NCI-H2196 treated with DMSO at 0.1 percent for 48 hours (cell line): Measurements from ENCODE around the gene PRX.
"Not testable (repeated sequence)": the region's sequence is repeated elsewhere in the genome, so short reads cannot be mapped to it uniquely, and the experiment has no call there.

Experiments
- DNase-seq: peaks from one replicate; lab custom pipeline; 2025; ENCODE audit not compliant: unreplicated experiment; lab: John Stamatoyannopoulos, UW

Gene PRX

GRCh38 chr19:40413291-40413845 lies at the start of gene PRX:
TSS of gene PRX (minus strand) at chr19:40413378. CDS start at chr19:40407932, 5,446 bp downstream.
- no peak for DNase-seq

DNA sequence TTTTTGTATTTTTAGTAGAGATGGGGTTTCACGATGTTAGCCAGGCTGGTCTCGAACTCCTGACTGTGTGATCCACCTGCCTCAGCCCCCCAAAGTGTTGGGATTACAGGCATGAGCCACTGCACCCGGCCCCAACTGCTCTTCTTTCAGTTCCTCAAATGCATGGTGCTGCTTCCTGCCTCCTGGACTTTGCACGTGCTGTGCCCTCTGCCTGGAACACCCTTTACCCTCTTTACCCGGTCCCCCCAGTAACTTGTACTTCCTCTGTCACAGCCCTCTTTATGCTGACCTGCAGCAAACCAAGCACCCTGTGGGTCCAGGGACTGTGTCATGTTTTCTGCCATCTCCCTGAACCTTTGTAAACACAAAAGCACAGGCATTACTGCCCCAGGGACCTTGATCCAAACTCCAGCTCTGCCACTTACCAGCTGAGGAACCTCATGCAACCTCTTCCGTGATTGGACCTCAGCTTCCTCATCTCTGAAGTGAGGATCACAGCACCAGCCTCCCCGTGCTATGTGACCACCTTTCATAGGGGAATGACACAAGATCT lies 48.6 kb upstream of the PRX start:
- DNase-seq: no peak

DNA sequence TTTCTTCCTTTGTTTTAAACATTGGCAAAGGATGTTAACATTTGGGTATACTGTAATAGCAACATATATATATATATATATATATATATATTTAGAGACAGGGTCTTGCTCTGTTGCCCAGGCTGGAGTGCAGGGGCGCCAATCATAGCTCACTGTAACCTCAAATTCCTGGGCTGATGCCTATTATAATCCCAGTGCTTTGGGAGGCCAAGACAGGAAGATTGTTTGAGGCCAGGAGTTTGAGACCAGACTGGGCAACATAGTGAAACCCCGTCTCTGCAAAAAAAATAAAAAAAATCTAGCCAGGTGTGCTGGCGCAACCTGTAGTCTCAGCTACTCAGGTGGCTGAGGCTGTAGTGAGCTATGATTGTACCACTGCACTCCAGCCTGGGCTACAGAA lies 47.0 kb upstream of the PRX start:
- no peak for DNase-seq

DNA sequence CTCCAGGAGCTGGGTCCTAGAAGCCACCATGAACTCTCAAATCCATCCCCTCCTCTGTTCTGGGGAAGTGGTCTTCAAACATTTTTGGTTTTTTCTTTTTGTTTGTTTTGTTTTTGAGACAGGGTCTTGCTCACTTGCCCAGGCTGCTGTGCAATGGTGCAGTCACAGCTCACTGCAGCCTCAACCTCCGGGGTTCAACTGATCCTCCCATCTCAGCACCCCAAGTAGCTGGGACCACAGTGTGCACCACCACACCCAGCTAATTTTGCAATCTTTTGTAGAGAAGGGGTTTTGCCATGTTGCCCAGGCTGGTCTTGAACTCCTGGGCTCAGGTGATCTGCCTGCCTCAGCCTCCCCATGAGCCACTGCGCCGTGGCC lies 45.4 kb upstream of the PRX start:
- DNase-seq: no peak

DNA sequence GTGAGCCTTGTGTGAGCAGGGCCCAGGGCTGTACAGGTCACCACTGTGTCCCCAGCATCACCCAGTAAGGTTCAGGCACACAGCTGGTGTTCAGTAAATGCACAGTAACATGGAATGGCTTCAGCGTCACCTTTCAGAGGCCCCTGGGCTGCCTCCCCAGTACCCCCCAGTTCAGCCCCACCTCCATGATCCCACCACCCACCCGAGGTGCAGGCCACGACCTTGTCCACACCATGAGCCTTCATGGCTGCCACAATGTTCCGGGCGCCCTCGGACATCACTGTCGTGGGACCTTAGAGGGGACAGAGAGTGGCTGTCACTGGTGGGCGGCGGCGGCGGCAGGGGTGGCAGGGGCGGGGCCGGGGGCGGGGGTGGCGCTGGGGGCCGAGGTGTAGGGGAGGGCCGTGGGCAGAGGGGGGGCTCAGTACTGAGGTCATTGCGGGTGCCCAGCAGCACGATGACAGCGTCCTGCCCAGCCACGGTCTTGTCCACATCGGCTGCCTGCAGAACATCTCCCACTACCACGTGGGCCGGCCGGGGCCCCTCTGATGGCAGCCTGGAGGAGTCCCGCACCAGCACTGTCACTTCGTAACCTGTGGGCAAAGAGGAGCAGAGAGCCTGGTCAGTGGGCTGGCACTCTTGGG lies 44.9 kb upstream of the PRX start:
- DNase-seq: no peak

DNA sequence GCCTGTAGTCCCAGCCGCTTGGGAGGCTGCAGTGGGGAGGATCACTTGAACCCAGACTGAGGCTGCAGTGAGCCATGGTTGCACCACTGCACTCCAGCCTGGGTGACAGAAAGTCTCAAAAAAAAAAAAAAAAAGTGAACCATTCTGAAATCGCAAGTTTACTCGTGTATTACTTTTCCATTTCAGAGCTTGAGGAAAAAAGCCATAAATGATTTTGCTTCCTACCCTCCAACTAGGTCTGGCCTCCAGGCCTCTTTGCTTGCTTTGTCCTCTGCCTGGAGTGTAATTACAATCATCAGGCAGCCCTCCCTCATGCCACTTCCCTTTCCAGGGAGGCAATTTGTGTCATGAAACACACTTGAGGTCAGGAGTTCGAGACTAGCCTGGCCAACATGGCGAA lies 43.9 kb upstream of the PRX start:
- DNase-seq: no peak

DNA sequence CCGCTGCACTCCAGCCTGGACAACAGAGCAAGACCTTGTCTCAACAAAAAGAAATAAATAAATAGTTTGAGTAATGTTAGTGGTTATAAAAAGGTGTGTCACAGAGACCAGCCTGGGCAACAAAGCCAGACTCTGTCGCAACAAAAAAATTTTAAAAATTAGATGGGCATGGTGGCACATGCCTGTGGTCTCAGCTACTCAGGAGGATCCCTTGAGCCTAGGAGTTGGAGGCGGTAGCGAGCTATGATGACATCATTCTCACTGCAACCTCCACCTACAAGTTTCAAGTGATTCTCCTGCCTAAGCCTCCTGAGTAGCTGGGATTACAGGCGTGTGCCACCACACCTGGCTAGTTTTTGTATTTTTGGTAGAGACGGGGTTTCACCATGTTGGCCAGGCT lies 40.8 kb upstream of the PRX start:
- not testable (repeated sequence) for DNase-seq

- no peak for DNase-seq
Measured at GRCh38 chr19:40453151-40453735, 40.1 kb upstream of the PRX start.

- DNase-seq: no peak
Measured at GRCh38 chr19:40452016-40452415, 38.8 kb upstream of the PRX start.

DNA sequence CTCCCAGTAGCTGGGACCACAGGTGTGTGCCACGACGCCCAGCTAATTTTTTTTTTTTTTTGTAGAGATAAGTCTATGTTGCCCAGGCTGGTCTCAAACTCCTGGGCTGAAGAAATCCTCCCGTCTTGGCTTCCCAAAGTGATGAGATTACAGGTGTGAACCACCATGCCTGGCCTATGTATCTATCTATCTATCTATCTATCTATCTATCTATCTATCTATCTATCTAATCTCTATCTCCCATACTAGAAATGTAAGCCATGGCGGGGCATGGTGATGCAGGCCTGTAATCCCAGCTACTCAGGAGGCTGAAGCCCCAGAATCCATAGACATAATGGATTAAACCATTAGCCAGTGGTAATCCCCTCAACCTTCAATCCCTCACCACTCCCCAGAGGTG lies 37.5 kb upstream of the PRX start:
- DNase-seq: no peak

GRCh38 chr19:40449506-40449905 lies 36.3 kb upstream of the PRX start:
- DNase-seq: no peak

DNA sequence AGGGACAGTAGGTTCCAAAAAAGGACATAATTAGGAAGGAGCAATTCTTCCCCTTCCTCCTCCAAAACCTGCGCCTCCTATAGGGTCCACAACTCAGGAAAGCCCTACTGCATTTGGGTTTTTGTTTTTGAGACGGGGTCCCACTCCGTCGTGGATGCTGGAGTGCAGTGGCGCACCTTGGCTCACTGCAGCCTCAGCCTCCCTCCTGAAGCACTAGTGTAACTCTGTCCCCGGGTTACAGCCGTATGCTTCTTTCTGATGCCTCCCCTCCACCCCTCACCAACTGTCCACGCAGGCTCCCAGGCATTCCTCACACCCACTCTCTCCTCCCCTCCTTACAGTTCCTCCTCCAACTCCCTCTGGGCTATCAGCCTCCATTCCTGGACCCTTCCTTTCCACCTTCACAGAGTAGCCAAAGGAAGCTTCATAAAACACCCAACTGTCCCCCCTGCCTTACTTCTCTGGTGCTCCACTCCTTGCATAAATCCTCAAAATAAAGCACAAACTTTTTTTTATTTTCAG lies 33.1 kb upstream of the PRX start:
- no peak for DNase-seq

- DNase-seq: no peak
Measured at GRCh38 chr19:40445780-40446262, 32.6 kb upstream of the PRX start.

GRCh38 chr19:40444825-40445312 lies 31.7 kb upstream of the PRX start:
- DNase-seq: no peak

- DNase-seq: peak; percentile 90
Measured at GRCh38 chr19:40444000-40444824, 31.0 kb upstream of the PRX start, which contains the start of gene SERTAD3. TSS of gene SERTAD3 (minus strand) at chr19:40444335. CDS start at chr19:40442080, 2,255 bp downstream.

DNA sequence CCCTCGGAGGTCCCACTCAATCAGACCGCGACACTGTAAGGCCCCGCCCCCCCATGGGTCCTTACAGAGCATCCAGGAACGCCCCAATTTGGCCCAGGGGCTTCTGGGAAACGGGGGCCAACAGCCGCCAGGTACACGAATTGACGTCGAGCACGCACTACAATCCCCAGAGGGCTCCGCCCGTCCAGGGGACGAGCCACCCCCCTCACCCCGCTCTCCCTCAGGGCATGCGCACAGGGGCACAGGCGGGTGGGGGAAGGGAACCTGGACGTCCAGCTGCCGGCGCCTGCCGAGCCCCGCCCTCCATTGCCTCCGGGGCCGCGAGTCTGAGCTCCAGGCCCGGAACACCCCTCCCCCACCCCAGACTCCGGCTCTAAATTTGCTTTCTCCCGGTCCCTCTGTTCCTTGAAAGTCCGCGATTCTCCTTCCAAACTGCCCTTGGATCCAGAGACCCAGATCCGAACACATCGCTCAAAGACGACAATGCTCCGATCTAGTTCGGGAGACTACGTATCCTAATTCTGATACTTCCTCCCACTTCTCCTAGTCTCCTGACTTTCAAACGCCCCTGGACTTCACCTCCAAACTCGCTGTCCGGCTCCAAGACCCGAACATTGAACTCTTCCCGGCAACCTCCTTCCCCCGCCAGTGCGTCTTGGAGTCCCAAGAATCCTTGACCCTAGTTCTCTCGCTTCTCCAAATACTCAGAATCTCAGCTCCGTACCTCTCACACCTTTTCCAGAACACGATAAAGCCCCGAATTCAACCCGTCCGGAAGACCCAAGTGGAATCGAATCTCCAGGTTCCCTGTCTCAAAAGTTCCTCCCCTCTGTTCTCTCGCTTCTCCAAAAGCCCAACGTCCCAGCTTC lies 30.2 kb upstream of the PRX start:
- peak; percentile 99 for DNase-seq

DNA sequence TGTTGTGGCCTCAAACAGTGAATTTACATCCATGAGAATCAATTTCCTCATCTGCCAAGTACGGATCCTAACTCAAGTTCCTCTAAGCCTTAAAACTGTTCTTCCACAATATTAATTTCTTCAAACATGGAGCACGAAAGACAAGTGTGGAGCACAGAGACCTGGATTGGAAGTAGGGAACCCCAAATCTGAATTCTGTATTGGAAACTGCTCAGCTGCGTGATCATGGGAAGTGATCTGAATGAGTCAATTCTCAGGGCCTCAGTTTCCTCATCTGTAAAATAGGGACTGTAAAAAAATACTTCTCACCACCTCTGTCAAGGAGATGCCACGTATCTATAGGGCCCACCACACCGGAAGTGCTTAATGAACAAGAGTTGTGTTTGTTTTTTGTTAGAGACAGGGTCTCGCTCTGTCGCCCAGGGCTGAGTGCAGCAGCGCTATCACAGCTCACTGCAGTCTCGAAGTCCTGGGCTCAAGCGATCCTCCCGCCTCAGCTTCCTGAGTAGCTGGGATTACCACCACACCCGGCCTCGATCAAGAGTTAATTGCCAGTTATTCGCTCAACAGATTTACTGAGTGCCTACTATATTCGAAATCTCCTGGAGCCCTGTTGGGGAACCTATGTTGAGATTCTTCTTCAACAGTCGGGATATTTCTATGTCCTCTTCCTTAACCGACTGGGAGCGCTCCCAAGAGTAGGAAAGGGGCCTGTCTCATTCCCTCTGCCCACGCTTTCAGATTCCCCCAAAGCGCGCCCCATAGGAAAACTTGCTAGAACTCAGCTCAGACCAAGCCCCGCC lies 29.4 kb upstream of the PRX start:
- DNase-seq: no peak

DNA sequence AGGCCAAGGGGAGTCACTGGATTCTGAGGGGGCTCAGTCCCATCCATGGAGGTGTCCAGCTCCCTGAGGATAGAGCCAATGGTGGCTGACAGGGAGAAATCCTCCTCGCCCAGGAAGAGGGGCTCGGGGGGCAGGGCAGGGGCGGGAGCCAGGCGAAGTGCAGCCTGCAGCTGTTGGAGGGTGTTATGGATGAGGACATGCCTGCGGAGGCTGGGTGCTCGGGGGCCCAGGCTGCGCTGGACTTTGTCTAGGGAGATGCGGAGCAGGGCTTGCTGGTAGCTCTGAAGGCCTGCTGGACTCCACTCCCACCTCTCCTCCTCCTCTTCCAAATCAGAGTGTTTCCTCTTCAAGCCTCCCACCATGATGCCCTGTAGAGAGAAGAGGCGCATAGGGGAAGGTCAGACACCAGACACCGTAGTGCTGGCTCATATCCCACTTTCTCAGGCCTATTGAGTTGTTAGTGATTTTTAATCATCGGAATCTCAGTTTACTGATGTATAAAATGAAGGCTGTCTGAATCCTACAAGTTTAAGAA lies 28.6 kb upstream of the PRX start:
- DNase-seq: no peak

GRCh38 chr19:40438284-40438683 lies 25.1 kb upstream of the PRX start:
- DNase-seq: no peak
